Epithelial cell of proximal tubule (primary cell): ENCODE measurements around the gene HLA-DRA. TPM values are rescaled to one million over a fixed set of nuclear protein-coding genes. Genes with fewer than 3 reads are reported as not detected.
A peak's percentile ranks its signal among the peaks of the same experiment; 100 is the strongest.
"Not testable (repeated sequence)": the region's sequence is repeated elsewhere in the genome, so short reads cannot be mapped to it uniquely, and the experiment has no call there.

Source experiments
- DNase-seq: peaks from one replicate; pipeline ENCODE4 v3.0.0-alpha.2; 2011; ENCODE audit warnings: low read depth
- H3K4me3 ChIP-seq: 2 replicates; pipeline ENCODE4 v1.5.1; 2011; ENCODE audit warnings: low read depth, mild to moderate bottlenecking, low read length
- total RNA-seq: library from RNA; depleted of rRNA; stranded (reverse); fragments of >200 nt; gene quantifications from 2 replicates; pipeline ENCODE4 v1.2.3, GENCODE V29; 2015
- TF ChIP-seq, protein P1 (sequence below): conservative IDR thresholded peaks from 2 replicates; pipeline ENCODE4 v1.5.1; 2012; ENCODE audit warnings: low read depth, mild to moderate bottlenecking, low read length

The HLA-DRA gene
- total RNA-seq, 1 donor from 2014 or later, result not detected

DNA sequence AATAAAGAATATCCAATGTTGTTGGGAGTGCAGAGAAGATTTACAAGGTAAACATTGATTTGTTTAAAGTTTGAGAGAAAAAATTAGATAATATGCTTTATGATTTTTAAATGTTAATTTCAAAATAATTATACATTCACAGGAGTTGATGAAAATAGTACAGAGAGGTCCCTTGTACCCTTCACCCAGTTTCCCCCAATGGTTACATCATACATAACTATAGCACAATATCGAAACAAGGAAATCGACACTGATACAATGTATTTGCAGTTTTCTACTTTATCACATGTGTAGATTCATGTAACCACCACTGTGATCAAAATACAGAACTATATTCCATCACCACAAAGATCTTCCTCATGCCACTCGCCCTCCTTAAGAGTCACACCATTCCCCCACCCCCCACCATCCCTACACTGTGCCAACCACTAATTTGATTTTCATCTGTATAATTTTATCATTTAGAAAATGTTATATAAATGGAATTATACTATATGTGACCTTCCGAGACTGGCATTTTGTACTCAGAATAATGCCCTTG, 11.7 kb upstream of the HLA-DRA start:
- TF ChIP-seq, protein P1, sequence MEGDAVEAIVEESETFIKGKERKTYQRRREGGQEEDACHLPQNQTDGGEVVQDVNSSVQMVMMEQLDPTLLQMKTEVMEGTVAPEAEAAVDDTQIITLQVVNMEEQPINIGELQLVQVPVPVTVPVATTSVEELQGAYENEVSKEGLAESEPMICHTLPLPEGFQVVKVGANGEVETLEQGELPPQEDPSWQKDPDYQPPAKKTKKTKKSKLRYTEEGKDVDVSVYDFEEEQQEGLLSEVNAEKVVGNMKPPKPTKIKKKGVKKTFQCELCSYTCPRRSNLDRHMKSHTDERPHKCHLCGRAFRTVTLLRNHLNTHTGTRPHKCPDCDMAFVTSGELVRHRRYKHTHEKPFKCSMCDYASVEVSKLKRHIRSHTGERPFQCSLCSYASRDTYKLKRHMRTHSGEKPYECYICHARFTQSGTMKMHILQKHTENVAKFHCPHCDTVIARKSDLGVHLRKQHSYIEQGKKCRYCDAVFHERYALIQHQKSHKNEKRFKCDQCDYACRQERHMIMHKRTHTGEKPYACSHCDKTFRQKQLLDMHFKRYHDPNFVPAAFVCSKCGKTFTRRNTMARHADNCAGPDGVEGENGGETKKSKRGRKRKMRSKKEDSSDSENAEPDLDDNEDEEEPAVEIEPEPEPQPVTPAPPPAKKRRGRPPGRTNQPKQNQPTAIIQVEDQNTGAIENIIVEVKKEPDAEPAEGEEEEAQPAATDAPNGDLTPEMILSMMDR, result no peak
- no peak overlapping the region for H3K4me3 ChIP-seq
- DNase-seq, result no peak

DNA sequence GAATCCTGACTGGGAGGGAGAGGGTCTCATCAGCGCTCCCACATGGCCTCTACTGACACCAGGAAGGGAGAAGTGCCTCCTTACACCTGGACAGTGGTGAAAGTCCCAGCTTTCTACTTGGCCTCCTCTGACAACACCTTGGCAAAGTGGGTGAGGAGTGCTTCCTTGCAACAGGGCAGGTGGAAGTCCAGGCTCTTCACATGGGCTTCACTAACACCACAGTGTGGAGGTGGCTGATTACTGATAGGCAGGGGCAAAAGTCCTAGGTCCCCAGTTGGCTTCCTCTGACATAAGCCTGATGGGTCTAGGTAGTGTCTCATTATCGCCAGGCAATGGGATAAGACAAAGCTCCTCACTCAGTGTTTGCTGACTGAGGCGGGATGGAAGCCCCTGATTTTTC, 9.5 kb upstream of the HLA-DRA start:
- no peak for DNase-seq
- no peak overlapping the region for H3K4me3 ChIP-seq
- TF ChIP-seq, protein P1, result no peak

DNA sequence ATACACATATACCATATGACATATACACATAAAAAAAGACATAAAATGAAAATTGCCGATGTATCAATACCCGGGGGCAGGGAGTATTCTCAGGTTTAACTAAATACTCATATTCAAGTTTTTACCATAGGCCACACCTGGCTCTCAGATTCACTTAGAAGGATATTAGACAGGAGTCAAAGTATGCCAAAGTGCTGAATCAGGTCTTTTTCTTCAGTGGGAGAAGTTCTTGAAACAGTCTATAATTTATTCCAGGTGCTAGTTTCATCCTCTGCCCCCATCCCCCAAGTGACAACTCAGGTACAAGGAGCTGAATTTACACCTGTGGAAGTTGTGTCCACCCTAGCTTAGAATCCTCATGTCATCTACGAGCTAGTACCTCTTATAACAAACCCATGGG, 8.5 kb upstream of the HLA-DRA start:
- H3K4me3 ChIP-seq, result no peak overlapping the region
- no peak for DNase-seq
- TF ChIP-seq, protein P1, result no peak

DNA sequence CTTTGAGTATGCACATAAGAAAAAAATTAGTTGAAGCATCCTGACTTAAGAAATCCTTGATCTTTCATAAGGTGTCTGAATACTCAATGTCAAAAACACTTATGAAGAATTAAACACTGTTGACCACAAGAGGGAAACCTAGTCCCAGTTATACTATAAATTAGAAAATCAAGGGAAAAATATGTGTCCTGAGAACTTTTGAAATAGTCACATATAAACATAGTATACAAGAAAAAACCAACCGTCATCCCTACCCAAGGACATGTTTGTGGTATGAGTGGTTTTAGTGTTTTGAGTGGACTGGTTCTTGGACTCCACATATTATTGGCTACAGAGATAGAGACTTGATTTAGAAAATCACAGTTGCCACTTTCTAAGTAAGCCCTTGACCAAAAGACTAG, 7.6 kb upstream of the HLA-DRA start:
- H3K4me3 ChIP-seq, result no peak overlapping the region
- DNase-seq, result no peak
- TF ChIP-seq, protein P1, result peak; percentile 49

DNA sequence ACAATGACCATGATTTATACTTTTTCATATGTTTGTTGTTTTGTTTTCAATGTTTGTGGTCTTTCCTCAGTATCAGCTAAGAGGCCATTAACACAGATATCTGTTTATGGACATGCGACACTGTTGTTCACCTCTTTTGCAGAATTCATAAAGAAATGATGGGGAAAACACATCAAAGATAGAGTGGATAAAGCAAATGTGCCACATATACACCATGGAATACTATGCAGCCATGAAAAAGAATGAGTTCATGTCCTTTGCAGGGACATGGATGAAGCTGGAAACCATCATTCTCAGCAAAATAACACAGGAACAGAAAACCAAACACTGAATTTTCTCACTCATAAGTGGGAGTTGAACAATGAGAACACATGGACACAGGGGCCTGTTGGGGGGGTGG, 5.7 kb upstream of the HLA-DRA start:
- not testable (repeated sequence) for H3K4me3 ChIP-seq, DNase-seq

DNA sequence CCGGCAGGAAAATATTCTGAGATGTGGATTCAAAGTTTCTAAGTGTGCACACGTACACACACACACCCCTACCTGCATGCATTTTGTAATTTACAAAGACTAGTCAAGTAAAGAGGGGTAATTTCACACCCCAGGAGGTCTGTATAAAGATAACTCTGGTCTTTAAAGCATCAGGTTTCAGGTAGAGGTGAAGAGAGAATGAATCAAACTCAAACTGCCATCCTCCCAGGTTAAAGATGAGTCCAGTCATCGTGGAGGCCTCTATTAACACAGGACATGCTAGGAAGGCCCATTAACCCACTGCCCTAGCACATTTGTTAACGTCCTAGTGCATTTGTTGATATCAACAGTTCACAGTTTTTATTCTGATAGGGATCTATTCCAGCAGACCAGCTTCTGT, 3.5 kb upstream of the HLA-DRA start:
- no peak overlapping the region for H3K4me3 ChIP-seq
- TF ChIP-seq, protein P1, result no peak
- no peak for DNase-seq

DNA sequence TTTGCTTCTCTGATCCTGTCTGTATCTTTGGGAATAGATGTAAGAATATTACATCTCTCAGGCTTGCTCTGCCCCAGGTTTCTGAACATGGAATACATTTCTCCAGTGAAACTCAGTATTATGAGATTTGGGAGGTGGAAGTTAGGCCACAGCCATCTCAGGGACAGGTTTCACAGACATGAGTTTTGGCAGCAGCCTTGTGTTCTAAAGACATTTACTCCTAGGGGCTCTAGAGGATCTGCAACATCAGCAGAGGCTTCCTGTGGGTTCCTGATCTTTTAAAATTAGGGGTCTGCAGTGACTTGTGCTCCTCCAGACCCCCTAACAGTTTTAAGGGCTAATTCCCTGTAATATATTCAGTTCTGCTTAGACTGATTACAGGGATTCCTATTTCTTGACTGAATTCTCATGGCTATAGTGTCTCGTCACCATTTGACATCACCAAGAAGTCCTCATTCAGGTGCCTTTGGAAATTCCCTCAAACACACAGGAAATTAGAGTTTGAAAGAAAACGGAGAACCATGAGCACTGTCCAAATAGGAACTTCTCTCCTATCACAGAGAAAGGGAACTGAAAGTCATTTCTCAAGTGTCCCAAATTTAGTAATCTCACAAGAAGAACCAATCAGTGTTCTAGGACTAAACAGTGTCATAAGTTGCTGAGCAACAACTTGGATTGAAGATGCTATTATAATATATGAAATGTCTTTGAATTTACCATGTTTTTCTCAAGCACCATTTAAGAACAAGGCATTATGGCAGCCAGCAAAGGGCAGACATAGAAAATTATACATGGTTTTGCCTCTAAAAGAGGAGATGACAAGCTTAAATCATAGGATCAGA, 2.5 kb upstream of the HLA-DRA start:
- TF ChIP-seq, protein P1, result no peak
- no peak for DNase-seq
- no peak overlapping the region for H3K4me3 ChIP-seq
